C4-2B (cell line): ENCODE data around the gene SYK.

Source experiments
- H3K27ac ChIP-seq: fragments of 450-650 bp; 2 replicates; pipeline ENCODE4 v1.5.1; 2017
- CTCF ChIP-seq: fragments of 450-650 bp; conservative IDR thresholded peaks from 2 replicates; pipeline ENCODE4 v1.5.1; 2017; ENCODE audit warnings: mild to moderate bottlenecking
- ZFX ChIP-seq: fragments of 450-650 bp; IDR thresholded peaks from 2 replicates; pipeline ENCODE4 v1.6.1; 2017

SYK gene

GRCh38 chr9:90904706-90905478, 103.3 kb downstream of the SYK start:
- TF ChIP-seq CTCF, result no peak
- TF ChIP-seq ZFX, result no peak
- no peak overlapping the region for H3K27ac ChIP-seq

- TF ChIP-seq ZFX (no peak), CTCF (no peak)
- no peak overlapping the region for H3K27ac ChIP-seq
These were observed 104.2 kb downstream of the SYK start for GRCh38 chr9:90905822-90906221.

GRCh38 chr9:90906316-90907055, 104.9 kb downstream of the SYK start:
- H3K27ac ChIP-seq, result no peak overlapping the region
- no peak for TF ChIP-seq ZFX
- TF ChIP-seq CTCF, result no peak

GRCh38 chr9:90907056-90907445, 105.4 kb downstream of the SYK start:
- no peak for TF ChIP-seq ZFX
- no peak for TF ChIP-seq CTCF
- no peak overlapping the region for H3K27ac ChIP-seq

- H3K27ac ChIP-seq, result no peak overlapping the region
- no peak for TF ChIP-seq CTCF
- no peak for TF ChIP-seq ZFX
These were observed 106.2 kb downstream of the SYK start for GRCh38 chr9:90907790-90908189.

- no peak overlapping the region for H3K27ac ChIP-seq
- no peak for TF ChIP-seq ZFX
- no peak for TF ChIP-seq CTCF
These were observed 107.6 kb downstream of the SYK start for GRCh38 chr9:90909225-90909624.

GRCh38 chr9:90909747-90910283, 108.2 kb downstream of the SYK start:
- TF ChIP-seq ZFX, result no peak
- no peak for TF ChIP-seq CTCF
- H3K27ac ChIP-seq, result no peak overlapping the region
